T-helper 2 cell treated with Interferon-gamma antibody and Interleukin-4, amounts not matched to agents 5 μg/mL and 100 μg/mL, for 36 hours (primary cell): ENCODE data around the gene PCDHGC5.

ENCODE experiments used
- DNase-seq: peaks from one replicate; pipeline ENCODE4 v3.0.0; 2021; ENCODE audit warnings: low spot score
- H3K27ac Mint-ChIP-seq: one replicate; pipeline ENCODE4 v1.8.0; 2021; ENCODE audit warnings: mild to moderate bottlenecking, mixed read lengths
- H3K27me3 Mint-ChIP-seq: one replicate; pipeline ENCODE4 v1.8.0; 2021; ENCODE audit warnings: low read depth, mixed read lengths
- H3K36me3 Mint-ChIP-seq: one replicate; pipeline ENCODE4 v1.8.0; 2021; ENCODE audit warnings: low read depth, mixed read lengths
- H3K4me1 Mint-ChIP-seq: one replicate; pipeline ENCODE4 v1.8.0; 2021; ENCODE audit warnings: low read depth, mixed read lengths
- H3K4me3 Mint-ChIP-seq: one replicate; pipeline ENCODE4 v1.8.0; 2022; ENCODE audit warnings: mild to moderate bottlenecking, moderate library complexity, mixed read lengths
- H3K9me3 Mint-ChIP-seq: one replicate; pipeline ENCODE4 v1.8.0; 2021; ENCODE audit warnings: mixed read lengths

Gene PCDHGC5

DNA sequence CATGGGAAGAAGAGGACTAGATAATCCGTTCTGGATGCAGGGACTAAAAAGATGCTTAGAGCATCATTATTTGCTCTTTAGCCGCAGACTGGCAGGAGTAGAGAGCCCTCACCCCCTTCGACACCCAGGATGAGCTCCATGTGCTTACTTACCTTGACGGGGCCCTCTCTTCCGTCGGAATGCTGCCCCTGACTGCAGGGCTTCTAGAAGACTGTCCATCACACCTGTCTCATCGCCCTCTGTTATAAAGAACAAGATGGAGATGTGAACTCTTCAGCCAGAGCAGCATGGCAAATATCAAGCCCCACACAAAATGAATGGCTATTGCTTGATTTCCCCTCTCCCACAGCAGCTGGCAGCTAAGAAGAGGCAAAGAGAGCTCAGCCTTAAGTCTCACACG, 35.1 kb downstream of the PCDHGC5 start:
- DNase-seq = no peak
- Mint-ChIP-seq H3K27me3 (no peaks in the 10 kb centered on the region), H3K36me3 (peaks cover 71% of the 10 kb centered on the region), H3K9me3 (no peaks in the 10 kb centered on the region), H3K27ac (no peak overlapping the region), H3K4me3 (no peak overlapping the region), H3K4me1 (peaks cover 13% of the 10 kb centered on the region)

DNA sequence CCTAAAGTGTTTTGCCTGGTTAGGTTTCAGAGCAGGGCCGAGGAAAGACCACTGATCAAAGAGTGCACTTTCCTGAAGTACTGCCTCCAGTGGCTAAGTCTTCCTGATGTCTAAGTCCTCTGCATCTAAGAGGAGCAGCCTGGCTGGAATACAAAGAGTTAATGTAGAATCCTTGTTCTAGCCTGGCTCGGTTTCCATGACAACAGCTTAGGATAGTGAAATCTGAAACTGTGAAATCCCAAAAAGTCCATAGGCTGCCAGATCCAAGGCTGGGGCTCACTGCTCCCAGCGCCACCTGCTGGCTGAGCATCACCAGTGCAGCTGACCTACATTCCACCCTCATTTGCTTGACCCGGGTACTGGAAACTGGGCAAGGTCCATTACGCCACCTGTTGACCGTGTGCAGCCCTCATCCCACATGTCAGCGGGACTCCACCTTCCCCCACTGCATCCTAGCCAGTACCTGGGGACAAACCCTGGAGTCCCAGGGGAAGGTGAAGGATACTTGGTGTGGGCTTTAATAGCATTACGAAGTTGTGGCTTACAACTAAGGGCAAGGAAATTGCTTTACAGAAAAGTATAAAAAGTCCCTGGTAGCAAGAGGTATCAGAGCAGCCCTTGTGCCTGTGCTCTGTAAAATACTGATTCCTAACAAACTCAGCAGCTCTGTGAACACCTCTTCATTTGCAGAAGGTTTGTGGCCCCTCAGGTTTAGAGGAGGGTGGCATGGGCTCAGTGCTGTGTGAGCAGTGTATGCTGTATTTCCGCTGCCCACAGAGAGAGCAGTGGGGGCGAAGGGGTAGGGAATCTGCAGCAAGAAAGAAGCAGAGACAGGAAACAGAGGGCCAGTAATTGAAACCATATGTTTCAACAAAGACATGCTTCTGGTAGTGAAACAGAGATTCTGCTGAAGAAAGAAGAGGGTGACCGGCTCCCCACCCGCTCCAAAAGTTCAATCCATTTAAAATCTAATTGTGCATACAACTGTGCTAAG, 36.0 kb downstream of the PCDHGC5 start:
- Mint-ChIP-seq H3K36me3 (peaks cover 65% of the 10 kb centered on the region), H3K4me1 (peaks cover 13% of the 10 kb centered on the region), H3K27me3 (no peaks in the 10 kb centered on the region), H3K9me3 (no peaks in the 10 kb centered on the region), H3K4me3 (no peak overlapping the region), H3K27ac (no peak overlapping the region)
- DNase-seq = peak; percentile 38

GRCh38 chr5:141525653-141526052, 36.8 kb downstream of the PCDHGC5 start:
- Mint-ChIP-seq H3K9me3 (no peaks in the 10 kb centered on the region), H3K27ac (no peak overlapping the region), H3K4me1 (peaks cover 13% of the 10 kb centered on the region), H3K27me3 (no peaks in the 10 kb centered on the region), H3K36me3 (peaks cover 57% of the 10 kb centered on the region), H3K4me3 (no peak overlapping the region)
- DNase-seq = no peak

DNA sequence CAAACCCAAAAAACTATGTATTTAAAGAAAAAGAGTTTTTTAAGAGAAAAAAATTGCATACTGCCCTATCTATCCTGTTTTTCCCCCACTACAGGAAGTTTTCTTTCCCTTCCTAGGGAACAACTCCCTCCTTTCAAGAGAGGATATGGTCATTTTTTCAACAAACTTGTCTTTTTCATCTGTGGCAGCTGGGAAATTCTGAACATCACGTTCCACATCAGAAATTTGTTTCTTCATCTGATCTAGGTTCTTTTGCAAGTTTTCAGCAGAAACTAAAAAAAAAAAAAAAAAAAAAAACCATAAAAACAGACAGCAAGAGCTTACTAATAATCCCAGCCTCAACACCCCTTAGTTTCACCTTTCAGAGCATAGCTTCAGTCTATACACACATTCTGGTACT, 38.5 kb downstream of the PCDHGC5 start:
- Mint-ChIP-seq H3K36me3 (peaks cover 52% of the 10 kb centered on the region), H3K9me3 (no peaks in the 10 kb centered on the region), H3K4me1 (peaks cover 3% of the 10 kb centered on the region), H3K27ac (no peak overlapping the region), H3K4me3 (no peak overlapping the region), H3K27me3 (no peaks in the 10 kb centered on the region)
- DNase-seq = no peak

- Mint-ChIP-seq H3K4me1 (no peaks in the 10 kb centered on the region), H3K27me3 (no peaks in the 10 kb centered on the region), H3K27ac (no peak overlapping the region), H3K4me3 (no peak overlapping the region), H3K9me3 (no peaks in the 10 kb centered on the region), H3K36me3 (peaks cover 44% of the 10 kb centered on the region)
- no peak for DNase-seq
These were observed 39.6 kb downstream of the PCDHGC5 start for GRCh38 chr5:141528291-141528984.

DNA sequence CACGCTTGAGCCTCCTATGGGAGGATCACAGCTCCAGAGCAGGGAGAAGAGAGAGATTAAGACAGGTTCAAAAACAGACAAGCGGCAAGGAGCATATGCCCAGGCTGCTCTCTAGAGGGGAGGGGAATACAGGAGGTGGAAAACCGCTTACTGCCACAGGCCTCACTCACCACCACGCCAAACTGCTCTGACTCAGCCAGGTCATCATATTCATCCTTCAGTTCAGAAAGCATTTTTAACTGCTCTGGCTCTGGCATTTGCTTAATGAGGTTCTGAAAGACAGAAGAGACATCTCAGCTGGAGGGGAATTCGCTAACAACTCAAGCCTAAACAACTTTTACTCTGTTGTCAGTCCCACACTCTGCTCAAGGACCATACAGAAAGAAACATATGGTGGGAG, 40.1 kb downstream of the PCDHGC5 start:
- no peak overlapping the region for H3K27ac Mint-ChIP-seq
- H3K27me3 Mint-ChIP-seq = no peaks in the 10 kb centered on the region
- H3K4me1 Mint-ChIP-seq = no peaks in the 10 kb centered on the region
- DNase-seq = no peak
- H3K4me3 Mint-ChIP-seq = no peak overlapping the region
- peaks cover 43% of the 10 kb centered on the region for H3K36me3 Mint-ChIP-seq
- H3K9me3 Mint-ChIP-seq = no peaks in the 10 kb centered on the region

DNA sequence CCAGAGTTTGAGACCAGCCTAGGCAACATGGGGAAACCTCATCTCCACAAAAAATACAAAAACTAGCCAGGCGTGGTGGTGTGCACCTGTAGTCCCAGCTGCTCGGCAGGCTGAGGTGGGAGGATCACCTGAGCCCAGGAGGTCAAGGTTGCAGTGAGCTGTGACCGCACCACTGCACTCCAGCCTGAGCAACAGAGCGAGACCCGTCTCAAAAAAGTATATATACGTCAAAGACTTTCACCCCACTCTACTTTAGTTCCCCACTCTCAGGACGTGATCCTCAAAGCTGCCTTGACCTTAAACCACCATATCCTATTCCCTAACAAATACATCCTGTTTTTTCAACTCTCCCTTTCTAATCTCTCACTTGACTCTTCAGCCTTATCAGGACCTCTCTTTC, 41.0 kb downstream of the PCDHGC5 start:
- Mint-ChIP-seq H3K36me3 (peaks cover 43% of the 10 kb centered on the region), H3K27ac (no peak overlapping the region)

GRCh38 chr5:141532726-141533125, 43.8 kb downstream of the PCDHGC5 start:
- no peaks in the 10 kb centered on the region for H3K4me1 Mint-ChIP-seq
- no peak overlapping the region for H3K4me3 Mint-ChIP-seq
- H3K9me3 Mint-ChIP-seq = no peaks in the 10 kb centered on the region
- H3K36me3 Mint-ChIP-seq = peaks cover 39% of the 10 kb centered on the region
- H3K27me3 Mint-ChIP-seq = no peaks in the 10 kb centered on the region
- no peak overlapping the region for H3K27ac Mint-ChIP-seq
- DNase-seq = no peak

More for the DNA sequence above, 41.0 kb downstream of the PCDHGC5 start:
- no peaks in the 10 kb centered on the region for H3K27me3 Mint-ChIP-seq
- no peak overlapping the region for H3K4me3 Mint-ChIP-seq
- H3K9me3 Mint-ChIP-seq = no peaks in the 10 kb centered on the region
- DNase-seq = no peak
- no peaks in the 10 kb centered on the region for H3K4me1 Mint-ChIP-seq

DNA sequence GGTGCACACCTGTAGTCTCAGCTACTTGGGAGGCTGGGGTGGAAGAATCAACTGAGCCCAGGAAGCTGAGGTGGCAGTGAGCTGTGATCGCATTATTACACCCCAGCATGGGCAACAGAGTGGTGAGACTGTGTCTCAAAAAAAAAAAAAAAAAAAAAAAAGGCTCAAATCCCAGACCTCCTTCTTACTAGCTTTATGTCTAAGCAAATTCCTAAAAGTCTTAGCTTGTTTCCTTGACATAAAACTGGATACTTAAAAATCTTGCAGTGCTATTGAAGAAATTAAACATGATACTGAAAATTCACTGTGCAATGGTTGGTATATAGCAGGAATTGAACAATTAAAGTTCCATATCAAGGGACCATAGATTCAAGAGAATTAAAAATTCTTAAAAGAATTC, 45.0 kb downstream of the PCDHGC5 start:
- no peaks in the 10 kb centered on the region for H3K4me1 Mint-ChIP-seq
- no peak for DNase-seq
- no peak overlapping the region for H3K27ac Mint-ChIP-seq
- no peaks in the 10 kb centered on the region for H3K9me3 Mint-ChIP-seq
- H3K36me3 Mint-ChIP-seq = peaks cover 28% of the 10 kb centered on the region
- H3K4me3 Mint-ChIP-seq = no peak overlapping the region
- no peaks in the 10 kb centered on the region for H3K27me3 Mint-ChIP-seq

DNA sequence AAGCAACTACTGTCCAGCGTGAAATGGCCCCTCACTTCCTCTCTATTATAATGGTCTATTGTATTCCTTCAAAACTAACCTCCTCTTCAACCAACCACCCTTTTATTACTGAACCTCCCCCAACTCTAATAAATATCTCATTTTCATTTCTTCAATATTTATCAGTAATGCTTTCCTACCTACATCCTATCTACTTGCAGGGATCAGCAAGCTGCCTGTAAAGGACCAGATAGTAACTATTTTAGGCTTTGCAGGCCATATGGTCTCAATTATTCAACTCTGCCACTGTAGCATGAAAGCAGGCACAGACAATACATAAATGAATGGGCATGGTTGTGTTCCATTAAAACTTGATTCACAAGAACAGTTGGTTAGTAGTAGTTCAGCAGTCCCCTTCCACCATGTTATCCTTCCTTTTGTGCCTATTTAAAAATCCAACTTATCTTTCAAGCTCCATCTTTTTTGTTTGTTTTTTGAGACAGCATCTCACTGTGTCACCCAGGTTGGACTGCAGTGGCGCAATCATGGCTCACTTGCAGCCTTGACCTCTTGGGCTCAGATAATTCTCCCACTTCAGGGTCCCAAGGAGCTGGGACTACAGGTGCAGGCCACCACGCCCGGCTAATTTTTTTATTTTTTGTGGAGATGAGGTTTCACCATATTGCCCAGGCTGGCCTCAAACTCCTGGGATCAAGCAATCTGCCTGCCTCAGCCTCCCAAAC, 45.8 kb downstream of the PCDHGC5 start:
- H3K9me3 Mint-ChIP-seq = no peaks in the 10 kb centered on the region
- H3K27ac Mint-ChIP-seq = no peak overlapping the region
- DNase-seq = no peak
- no peaks in the 10 kb centered on the region for H3K27me3 Mint-ChIP-seq
- peaks cover 27% of the 10 kb centered on the region for H3K36me3 Mint-ChIP-seq
- H3K4me1 Mint-ChIP-seq = no peaks in the 10 kb centered on the region
- H3K4me3 Mint-ChIP-seq = no peak overlapping the region
